ENCODE data around the gene ENTR1. TPM values are rescaled to one million over a fixed set of nuclear protein-coding genes. Genes with fewer than 3 reads are reported as not detected.

The ENTR1 gene
- total and polyA plus RNA-seq, 2 of the 13 experiments (the other 11 are each of a cell fraction or from before 2014, with no cell fraction given) = 70.1 to 76.4 TPM

DNA sequence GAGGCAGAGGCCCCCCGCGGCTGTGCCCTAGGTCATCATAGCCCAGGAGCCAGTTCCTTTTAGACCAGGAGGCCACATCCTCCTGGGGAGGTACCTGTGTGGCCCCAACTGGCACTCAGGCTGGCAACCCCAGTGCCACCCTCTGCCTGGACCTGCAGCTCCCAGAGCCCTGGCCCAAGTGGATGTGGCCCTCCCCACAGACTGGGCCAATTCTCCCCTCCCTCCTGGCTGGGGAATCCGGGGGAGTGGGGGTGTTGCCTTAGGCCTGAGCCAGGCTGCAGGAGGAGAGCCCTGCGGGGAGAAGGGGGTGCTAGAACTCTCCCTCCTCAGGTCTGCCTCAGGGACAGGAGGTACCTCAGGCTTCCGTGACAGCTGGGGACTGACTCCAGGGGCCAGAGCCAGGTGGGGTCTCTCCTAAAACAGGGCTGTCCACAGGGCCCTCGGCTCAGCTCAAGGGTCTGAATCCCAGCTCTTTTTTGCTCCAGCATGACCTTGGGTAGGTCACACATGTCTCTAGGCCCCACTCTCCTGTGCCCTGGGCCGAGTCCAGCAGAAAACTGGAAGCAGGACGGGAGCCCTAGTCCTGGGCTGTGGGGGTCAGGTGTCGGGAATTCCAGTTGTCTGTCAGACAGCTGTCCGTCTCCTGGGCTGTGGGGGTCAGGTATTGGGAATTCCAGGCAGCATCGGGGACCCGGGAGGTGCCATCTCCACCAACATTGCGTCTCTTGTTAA lies 56.5 kb downstream of the ENTR1 start (continued):
- TF ChIP-seq NR2F1 (CRISPR knock-in tag; IDR thresholded peaks at IDR 0.05) (no peak), HNRNPUL1 (IDR thresholded peaks at IDR 0.05; ENCODE audit: low read depth, low read length) (no peak), RBAK (CRISPR knock-in tag; IDR thresholded peaks at IDR 0.05) (no peak)
- TF ChIP-seq, protein P1, sequence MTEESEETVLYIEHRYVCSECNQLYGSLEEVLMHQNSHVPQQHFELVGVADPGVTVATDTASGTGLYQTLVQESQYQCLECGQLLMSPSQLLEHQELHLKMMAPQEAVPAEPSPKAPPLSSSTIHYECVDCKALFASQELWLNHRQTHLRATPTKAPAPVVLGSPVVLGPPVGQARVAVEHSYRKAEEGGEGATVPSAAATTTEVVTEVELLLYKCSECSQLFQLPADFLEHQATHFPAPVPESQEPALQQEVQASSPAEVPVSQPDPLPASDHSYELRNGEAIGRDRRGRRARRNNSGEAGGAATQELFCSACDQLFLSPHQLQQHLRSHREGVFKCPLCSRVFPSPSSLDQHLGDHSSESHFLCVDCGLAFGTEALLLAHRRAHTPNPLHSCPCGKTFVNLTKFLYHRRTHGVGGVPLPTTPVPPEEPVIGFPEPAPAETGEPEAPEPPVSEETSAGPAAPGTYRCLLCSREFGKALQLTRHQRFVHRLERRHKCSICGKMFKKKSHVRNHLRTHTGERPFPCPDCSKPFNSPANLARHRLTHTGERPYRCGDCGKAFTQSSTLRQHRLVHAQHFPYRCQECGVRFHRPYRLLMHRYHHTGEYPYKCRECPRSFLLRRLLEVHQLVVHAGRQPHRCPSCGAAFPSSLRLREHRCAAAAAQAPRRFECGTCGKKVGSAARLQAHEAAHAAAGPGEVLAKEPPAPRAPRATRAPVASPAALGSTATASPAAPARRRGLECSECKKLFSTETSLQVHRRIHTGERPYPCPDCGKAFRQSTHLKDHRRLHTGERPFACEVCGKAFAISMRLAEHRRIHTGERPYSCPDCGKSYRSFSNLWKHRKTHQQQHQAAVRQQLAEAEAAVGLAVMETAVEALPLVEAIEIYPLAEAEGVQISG (CRISPR knock-in tag; IDR thresholded peaks at IDR 0.05) = no peak
- TF ChIP-seq, protein P2, sequence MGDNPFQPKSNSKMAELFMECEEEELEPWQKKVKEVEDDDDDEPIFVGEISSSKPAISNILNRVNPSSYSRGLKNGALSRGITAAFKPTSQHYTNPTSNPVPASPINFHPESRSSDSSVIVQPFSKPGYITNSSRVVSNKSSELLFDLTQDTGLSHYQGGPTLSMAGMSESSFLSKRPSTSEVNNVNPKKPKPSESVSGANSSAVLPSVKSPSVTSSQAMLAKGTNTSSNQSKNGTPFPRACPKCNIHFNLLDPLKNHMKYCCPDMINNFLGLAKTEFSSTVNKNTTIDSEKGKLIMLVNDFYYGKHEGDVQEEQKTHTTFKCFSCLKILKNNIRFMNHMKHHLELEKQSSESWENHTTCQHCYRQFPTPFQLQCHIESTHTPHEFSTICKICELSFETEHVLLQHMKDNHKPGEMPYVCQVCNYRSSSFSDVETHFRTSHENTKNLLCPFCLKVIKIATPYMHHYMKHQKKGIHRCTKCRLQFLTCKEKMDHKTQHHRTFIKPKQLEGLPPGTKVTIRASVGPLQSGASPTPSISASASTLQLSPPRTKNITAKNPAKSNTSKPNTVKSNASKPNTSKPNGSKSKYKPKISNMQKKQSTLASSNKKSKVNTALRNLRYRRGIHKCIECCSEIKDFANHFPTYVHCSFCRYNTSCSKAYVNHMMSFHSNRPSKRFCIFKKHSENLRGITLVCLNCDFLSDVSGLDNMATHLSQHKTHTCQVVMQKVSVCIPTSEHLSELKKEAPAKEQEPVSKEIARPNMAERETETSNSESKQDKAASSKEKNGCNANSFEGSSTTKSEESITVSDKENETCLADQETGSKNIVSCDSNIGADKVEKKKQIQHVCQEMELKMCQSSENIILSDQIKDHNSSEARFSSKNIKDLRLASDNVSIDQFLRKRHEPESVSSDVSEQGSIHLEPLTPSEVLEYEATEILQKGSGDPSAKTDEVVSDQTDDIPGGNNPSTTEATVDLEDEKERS (CRISPR knock-in tag; IDR thresholded peaks at IDR 0.05) = no peak

DNA sequence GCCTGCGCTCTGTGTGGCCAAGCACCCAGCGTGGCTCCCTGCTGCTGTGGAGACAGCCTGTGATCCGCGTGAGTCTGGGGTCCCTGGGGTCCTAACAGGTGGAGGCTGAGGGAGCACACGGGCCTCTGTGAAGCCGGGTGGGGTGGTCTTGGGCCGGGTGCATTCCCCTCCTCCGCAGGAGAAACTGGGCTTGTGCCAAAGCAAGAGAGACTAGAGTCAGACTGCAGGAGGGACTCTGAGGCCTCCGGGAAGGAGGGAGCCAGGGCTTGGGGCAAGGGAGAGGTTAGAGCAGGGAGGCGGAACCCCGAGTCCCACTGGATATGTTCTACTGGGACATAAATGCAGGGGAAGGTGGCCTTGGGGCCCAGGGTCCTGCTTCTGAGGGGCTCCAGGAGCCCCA lies 57.3 kb downstream of the ENTR1 start:
- CTCF ChIA-PET (ENCODE audit: low intra/inter-chr PET ratio, low total read pairs) = no interaction called here
- no peak for TF ChIP-seq ZNF577 (CRISPR knock-in tag; IDR thresholded peaks at IDR 0.05; ENCODE audit: borderline replicate concordance, low read depth)
- TF ChIP-seq, protein P3, sequence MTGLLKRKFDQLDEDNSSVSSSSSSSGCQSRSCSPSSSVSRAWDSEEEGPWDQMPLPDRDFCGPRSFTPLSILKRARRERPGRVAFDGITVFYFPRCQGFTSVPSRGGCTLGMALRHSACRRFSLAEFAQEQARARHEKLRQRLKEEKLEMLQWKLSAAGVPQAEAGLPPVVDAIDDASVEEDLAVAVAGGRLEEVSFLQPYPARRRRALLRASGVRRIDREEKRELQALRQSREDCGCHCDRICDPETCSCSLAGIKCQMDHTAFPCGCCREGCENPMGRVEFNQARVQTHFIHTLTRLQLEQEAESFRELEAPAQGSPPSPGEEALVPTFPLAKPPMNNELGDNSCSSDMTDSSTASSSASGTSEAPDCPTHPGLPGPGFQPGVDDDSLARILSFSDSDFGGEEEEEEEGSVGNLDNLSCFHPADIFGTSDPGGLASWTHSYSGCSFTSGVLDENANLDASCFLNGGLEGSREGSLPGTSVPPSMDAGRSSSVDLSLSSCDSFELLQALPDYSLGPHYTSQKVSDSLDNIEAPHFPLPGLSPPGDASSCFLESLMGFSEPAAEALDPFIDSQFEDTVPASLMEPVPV (CRISPR knock-in tag; IDR thresholded peaks at IDR 0.05) = 0 out of 2 replicates have a peak, but pooled peaks have one; percentile 20
- TF ChIP-seq, protein P4, sequence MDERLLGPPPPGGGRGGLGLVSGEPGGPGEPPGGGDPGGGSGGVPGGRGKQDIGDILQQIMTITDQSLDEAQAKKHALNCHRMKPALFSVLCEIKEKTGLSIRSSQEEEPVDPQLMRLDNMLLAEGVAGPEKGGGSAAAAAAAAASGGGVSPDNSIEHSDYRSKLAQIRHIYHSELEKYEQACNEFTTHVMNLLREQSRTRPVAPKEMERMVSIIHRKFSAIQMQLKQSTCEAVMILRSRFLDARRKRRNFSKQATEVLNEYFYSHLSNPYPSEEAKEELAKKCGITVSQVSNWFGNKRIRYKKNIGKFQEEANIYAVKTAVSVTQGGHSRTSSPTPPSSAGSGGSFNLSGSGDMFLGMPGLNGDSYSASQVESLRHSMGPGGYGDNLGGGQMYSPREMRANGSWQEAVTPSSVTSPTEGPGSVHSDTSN (CRISPR knock-in tag; IDR thresholded peaks at IDR 0.05) = no peak
- TF ChIP-seq, protein P5, sequence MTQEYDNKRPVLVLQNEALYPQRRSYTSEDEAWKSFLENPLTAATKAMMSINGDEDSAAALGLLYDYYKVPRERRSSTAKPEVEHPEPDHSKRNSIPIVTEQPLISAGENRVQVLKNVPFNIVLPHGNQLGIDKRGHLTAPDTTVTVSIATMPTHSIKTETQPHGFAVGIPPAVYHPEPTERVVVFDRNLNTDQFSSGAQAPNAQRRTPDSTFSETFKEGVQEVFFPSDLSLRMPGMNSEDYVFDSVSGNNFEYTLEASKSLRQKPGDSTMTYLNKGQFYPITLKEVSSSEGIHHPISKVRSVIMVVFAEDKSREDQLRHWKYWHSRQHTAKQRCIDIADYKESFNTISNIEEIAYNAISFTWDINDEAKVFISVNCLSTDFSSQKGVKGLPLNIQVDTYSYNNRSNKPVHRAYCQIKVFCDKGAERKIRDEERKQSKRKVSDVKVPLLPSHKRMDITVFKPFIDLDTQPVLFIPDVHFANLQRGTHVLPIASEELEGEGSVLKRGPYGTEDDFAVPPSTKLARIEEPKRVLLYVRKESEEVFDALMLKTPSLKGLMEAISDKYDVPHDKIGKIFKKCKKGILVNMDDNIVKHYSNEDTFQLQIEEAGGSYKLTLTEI (CRISPR knock-in tag; conservative IDR thresholded peaks at IDR 0.05) = no peak

More for the DNA sequence above, 57.3 kb downstream of the ENTR1 start:
- intact Hi-C loops (cut with micrococcal nuclease; ENCODE audit: unreplicated experiment) = no loop called here
- POLR2A ChIA-PET = no interaction called here
- FAIRE-seq (no peak), DNase-seq (ENCODE audit: low spot score) (no peak), ATAC-seq (no peak)
- no CpG with 5 or more reads among the region's 11 CpGs for whole genome bisulfite sequencing (ENCODE audit: low lambda C conversion rate)
- Histone ChIP-seq H3K36me3 (replicated peaks in 1 of 2; ENCODE audit: control insufficient read depth in 1 of 2, insufficient read depth in 2 of 2, low read length in 2 of 2) (no peaks in the 10 kb centered on the region), H3K4me1 (ENCODE audit: insufficient read depth, low read length) (peaks cover 44% of the 10 kb centered on the region), H3K79me2 (ENCODE audit: insufficient read depth, low read length) (no peaks in the 10 kb centered on the region), H3K9me3 (ENCODE audit: low read length) (no peaks in the 10 kb centered on the region), H3K4me3 (replicated peaks in 1 of 3; ENCODE audit: insufficient read depth in 1 of 3, low read depth in 2 of 3, low read length in 3 of 3) (no peak overlapping the region), H3K4me2 (ENCODE audit: low read depth, low read length) (no peak overlapping the region), H3K9ac (ENCODE audit: insufficient read depth, low read depth, low read length) (no peak overlapping the region), H3K27me3 (ENCODE audit: control insufficient read depth in 1 of 2, insufficient read depth in 2 of 2, low read length in 2 of 2) (peaks cover 0 to 9% of the 10 kb centered on the region in 2 experiments; a peak in 2 of 5 replicates), H2AFZ (ENCODE audit: low read length) (no peak overlapping the region), H3K27ac (ENCODE audit: extremely low read length, insufficient read depth, low read length) (no peak overlapping the region), H4K20me1 (ENCODE audit: insufficient read depth, low read length) (no peaks in the 10 kb centered on the region)
- no TSS peak for BruUV-seq (replicated peaks)
- in situ Hi-C loops (cut with HindIII; ENCODE audit: extremely low pct_ligation_motif_present, low pct_unique_long_range_greater_than_20kb) = no loop called here

Data from HepG2 (cell line).